A549 (cell line): ENCODE results near the gene LETM1.

Source experiments
- BHLHE40 ChIP-seq: IDR thresholded peaks from 2 replicates; pipeline ENCODE4 v1.6.1; 2012; ENCODE audit warnings: low read depth, low read length, inconsistent platforms
- HOXB13 ChIP-seq: fragments of 250-450 bp; sonication (Bioruptor Pico); IDR thresholded peaks from 2 replicates; pipeline ENCODE4 v1.5.0; 2020; ENCODE audit warnings: low read depth, mild to moderate bottlenecking, moderate library complexity
- JUNB ChIP-seq: fragments of >200 bp; sonication (Bioruptor Twin); formaldehyde crosslinking; IDR thresholded peaks from 2 replicates; pipeline ENCODE4 v1.6.1; 2016
- TF ChIP-seq, protein P1 (sequence below): fragments of >200 bp; sonication (Bioruptor Twin); formaldehyde crosslinking; IDR thresholded peaks from 3 replicates; pipeline ENCODE4 v1.5.1; 2016

DNA sequence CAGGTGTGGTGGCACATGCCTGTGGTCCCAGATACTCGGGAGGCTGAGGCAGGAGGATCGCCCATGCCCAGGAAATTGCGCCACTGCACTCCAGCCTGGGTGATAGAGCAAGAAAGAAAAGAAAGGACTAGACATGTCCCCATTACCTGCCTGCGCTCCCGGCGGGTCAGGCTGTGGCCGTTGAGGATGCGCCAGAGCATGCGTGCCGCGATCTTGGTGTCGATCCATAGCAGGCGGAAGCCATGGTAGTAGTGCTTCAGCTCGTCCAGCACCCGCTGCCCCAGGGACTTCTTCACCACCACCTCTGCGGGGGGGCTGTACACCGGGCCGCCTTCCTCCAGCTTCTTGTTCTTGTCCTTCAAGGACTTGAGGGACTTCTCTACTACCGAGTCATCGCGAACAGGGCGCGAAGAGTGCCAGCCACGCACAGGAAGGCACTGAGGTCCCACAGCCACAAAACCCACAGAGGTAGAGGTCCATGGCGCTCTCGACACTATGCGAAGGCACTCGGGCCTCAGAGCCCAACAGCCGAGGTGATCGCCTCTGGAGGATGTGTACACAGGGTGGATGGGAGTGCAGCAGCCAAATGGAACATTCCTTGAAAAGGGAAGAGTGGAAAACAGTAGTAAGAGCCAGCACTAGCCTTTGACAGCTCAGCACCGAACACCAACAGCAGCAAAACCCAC is 14.6 kb downstream of the LETM1 start:
- no peak for TF ChIP-seq BHLHE40
- TF ChIP-seq HOXB13: no peak
- TF ChIP-seq, protein P1, sequence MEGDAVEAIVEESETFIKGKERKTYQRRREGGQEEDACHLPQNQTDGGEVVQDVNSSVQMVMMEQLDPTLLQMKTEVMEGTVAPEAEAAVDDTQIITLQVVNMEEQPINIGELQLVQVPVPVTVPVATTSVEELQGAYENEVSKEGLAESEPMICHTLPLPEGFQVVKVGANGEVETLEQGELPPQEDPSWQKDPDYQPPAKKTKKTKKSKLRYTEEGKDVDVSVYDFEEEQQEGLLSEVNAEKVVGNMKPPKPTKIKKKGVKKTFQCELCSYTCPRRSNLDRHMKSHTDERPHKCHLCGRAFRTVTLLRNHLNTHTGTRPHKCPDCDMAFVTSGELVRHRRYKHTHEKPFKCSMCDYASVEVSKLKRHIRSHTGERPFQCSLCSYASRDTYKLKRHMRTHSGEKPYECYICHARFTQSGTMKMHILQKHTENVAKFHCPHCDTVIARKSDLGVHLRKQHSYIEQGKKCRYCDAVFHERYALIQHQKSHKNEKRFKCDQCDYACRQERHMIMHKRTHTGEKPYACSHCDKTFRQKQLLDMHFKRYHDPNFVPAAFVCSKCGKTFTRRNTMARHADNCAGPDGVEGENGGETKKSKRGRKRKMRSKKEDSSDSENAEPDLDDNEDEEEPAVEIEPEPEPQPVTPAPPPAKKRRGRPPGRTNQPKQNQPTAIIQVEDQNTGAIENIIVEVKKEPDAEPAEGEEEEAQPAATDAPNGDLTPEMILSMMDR: no peak
- TF ChIP-seq JUNB: no peak
